ENCODE data around the gene HELZ. TPM values are rescaled to one million over a fixed set of nuclear protein-coding genes. Genes with fewer than 3 reads are reported as not detected.

Gene HELZ
- total and polyA plus RNA-seq, 4 donors = 2.8 to 75.7 (median 25.5) TPM

DNA sequence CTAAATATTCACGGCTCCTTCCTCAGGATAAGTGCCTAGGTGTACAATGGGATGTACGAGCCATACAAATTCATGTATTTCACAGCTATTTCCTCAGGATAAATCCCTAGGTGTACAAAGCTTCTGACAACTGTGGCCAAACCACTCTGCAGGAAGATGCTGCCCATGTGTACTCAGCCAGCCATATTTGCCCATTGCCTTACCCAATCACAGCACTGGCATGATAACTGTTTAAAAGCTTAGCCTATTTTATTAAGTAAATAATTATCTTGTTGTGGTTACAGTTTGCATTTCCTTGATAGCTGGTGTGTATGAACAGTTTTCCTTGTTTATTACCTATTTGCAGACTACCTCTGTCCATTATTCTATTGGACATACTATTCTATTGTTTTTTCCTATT, 165.5 kb downstream of the HELZ start:
- no peak overlapping the region for H3K27ac ChIP-seq (ENCODE audit: low read depth in 1 of 2, low read length in 2 of 2)
- H3K27me3 ChIP-seq (ENCODE audit: control insufficient read depth in 1 of 2, insufficient read depth in 2 of 2, low read length in 1 of 2) = no peaks in the 10 kb centered on the region
- no peaks in the 10 kb centered on the region for H3K9me3 ChIP-seq (ENCODE audit: control insufficient read depth, low read length)
- no peak overlapping the region for H3K4me3 ChIP-seq (ENCODE audit: low read length in 2 of 2)
- 93% methylated on average over 2 of the region's 2 CpGs for WGBS, 2 donors
- no peak for ATAC-seq (ENCODE audit: low FRiP score)
- no peak for DNase-seq
- H3K4me1 ChIP-seq (ENCODE audit: control insufficient read depth in 1 of 2, insufficient read depth in 2 of 2, low read length in 2 of 2) = no peaks in the 10 kb centered on the region
- no peaks in the 10 kb centered on the region for H3K36me3 ChIP-seq (ENCODE audit: control insufficient read depth in 1 of 2, insufficient read depth in 2 of 2, low read length in 1 of 2)
- intact Hi-C loops (cut with DNase I) = no loop called here

DNA sequence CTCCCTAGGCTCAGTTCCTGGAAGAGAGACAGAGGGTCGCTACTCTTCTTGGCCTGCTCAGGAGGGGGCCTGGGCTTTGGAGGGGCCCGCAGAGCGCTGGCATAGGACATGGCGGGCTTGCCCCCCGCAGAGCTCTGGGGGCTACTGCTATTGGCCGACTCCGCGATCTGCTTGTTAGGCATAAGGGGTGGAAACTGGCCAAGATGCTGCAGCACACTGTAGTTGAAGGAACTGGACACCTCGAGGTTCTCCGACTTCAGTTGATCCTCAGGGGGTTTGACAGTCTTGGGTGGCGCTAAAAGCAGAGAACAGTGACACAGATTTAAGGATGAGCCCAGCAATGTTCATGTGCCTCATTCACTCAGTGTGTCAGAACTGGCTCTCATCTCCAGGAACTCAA, 166.7 kb downstream of the HELZ start:
- no peak overlapping the region for H3K27ac ChIP-seq (ENCODE audit: low read depth in 1 of 2, low read length in 2 of 2)

DNA sequence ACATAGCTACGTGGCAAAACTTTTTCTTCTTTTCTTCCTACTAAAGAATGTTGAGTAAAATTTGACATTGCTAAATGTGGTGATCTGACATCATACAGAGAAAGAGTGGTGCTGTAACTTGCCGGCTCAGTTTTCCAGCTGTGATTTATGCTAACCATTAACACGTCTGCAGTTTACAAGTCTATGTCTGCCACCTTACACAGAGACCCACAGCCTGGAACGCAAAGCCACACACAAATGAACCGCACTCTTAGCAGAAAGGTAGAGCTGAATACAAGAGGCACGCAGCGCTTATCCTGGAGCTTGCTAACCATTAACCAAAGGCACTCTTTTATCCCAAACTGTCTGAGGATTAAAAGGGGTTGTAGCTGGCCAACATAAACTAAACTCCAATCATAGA, 168.7 kb downstream of the HELZ start:
- H3K4me3 ChIP-seq (ENCODE audit: low read length in 2 of 2) = no peak overlapping the region
- no peaks in the 10 kb centered on the region for H3K9me3 ChIP-seq (ENCODE audit: control insufficient read depth, low read length)
- DNase-seq = peak in 1 of 2 donors; percentile 46
- intact Hi-C loops (cut with DNase I) = no loop called here
- H3K27ac ChIP-seq (ENCODE audit: low read depth in 1 of 2, low read length in 2 of 2) = no peak overlapping the region
- no peaks in the 10 kb centered on the region for H3K4me1 ChIP-seq (ENCODE audit: control insufficient read depth in 1 of 2, insufficient read depth in 2 of 2, low read length in 2 of 2)
- peaks cover 0 to 3% of the 10 kb centered on the region in 2 donors for H3K36me3 ChIP-seq (ENCODE audit: control insufficient read depth in 1 of 2, insufficient read depth in 2 of 2, low read length in 1 of 2)
- H3K27me3 ChIP-seq (ENCODE audit: control insufficient read depth in 1 of 2, insufficient read depth in 2 of 2, low read length in 1 of 2) = no peaks in the 10 kb centered on the region
- ATAC-seq (ENCODE audit: low FRiP score) = no peak
- WGBS, 2 donors = 56 to 70% methylated on average over 7 of the region's 7 CpGs

More for the DNA sequence above, 166.7 kb downstream of the HELZ start:
- Histone ChIP-seq H3K4me3 (ENCODE audit: low read length in 2 of 2) (no peak overlapping the region), H3K9me3 (ENCODE audit: control insufficient read depth, low read length) (no peaks in the 10 kb centered on the region), H3K4me1 (ENCODE audit: control insufficient read depth in 1 of 2, insufficient read depth in 2 of 2, low read length in 2 of 2) (no peaks in the 10 kb centered on the region), H3K27me3 (ENCODE audit: control insufficient read depth in 1 of 2, insufficient read depth in 2 of 2, low read length in 1 of 2) (no peaks in the 10 kb centered on the region), H3K36me3 (ENCODE audit: control insufficient read depth in 1 of 2, insufficient read depth in 2 of 2, low read length in 1 of 2) (no peaks in the 10 kb centered on the region)
- intact Hi-C loops (cut with DNase I) = no loop called here
- DNase-seq (no peak), ATAC-seq (ENCODE audit: low FRiP score) (no peak)
- 94 to 96% methylated on average over 11 of the region's 11 CpGs for WGBS, 2 donors

DNA sequence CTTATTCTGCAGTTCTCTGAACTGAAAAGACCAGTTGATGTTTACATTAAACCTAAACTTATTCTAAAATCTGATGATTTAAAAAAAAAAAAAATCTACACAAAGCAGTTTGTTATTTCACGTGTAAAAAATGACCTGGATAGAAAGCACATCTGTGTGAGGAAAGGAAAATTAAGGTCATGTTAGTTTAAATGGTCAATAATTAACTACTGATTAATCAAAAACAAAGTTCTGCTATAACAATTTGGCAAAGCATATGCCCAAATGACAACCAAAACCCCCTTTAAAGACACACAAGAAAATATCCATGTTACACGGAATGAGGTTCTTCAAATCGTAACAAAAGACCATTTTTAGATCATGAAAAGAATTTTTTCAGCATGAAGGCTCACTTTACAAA, 170.2 kb downstream of the HELZ start:
- WGBS, 2 donors = 88 to 91% methylated on average over 3 of the region's 3 CpGs
- H3K27me3 ChIP-seq (ENCODE audit: control insufficient read depth in 1 of 2, insufficient read depth in 2 of 2, low read length in 1 of 2) = no peaks in the 10 kb centered on the region
- DNase-seq (no peak), ATAC-seq (ENCODE audit: low FRiP score) (no peak)
- H3K36me3 ChIP-seq (ENCODE audit: control insufficient read depth in 1 of 2, insufficient read depth in 2 of 2, low read length in 1 of 2) = peaks cover 0 to 3% of the 10 kb centered on the region in 2 donors
- H3K4me1 ChIP-seq (ENCODE audit: control insufficient read depth in 1 of 2, insufficient read depth in 2 of 2, low read length in 2 of 2) = no peaks in the 10 kb centered on the region
- intact Hi-C loops (cut with DNase I) = no loop called here
- H3K27ac ChIP-seq (ENCODE audit: low read depth in 1 of 2, low read length in 2 of 2) = no peak overlapping the region
- H3K9me3 ChIP-seq (ENCODE audit: control insufficient read depth, low read length) = no peaks in the 10 kb centered on the region
- H3K4me3 ChIP-seq (ENCODE audit: low read length in 2 of 2) = no peak overlapping the region

DNA sequence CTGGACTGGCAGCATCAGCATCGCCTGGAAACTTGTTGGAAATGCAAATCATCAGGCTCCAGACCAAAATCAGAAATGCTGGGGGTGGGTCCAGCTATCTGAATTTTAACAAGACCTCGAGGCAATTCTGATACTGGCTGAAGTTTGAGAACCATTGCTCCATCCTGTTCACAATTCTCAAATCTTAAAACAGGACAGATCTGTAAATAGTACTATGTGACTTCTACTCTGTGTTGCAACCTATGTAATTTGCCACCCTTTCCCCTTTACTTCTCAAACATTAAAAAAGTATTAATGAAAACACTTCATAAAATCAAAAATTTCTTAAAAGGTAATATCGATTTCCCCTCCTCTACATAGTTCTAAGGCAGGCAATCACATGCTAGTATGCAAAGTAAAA, 172.1 kb downstream of the HELZ start:
- DNase-seq (no peak), ATAC-seq (ENCODE audit: low FRiP score) (no peak)
- Histone ChIP-seq H3K36me3 (ENCODE audit: control insufficient read depth in 1 of 2, insufficient read depth in 2 of 2, low read length in 1 of 2) (peaks cover 0 to 3% of the 10 kb centered on the region in 2 donors), H3K27me3 (ENCODE audit: control insufficient read depth in 1 of 2, insufficient read depth in 2 of 2, low read length in 1 of 2) (no peaks in the 10 kb centered on the region), H3K27ac (ENCODE audit: low read depth in 1 of 2, low read length in 2 of 2) (no peak overlapping the region), H3K4me1 (ENCODE audit: control insufficient read depth in 1 of 2, insufficient read depth in 2 of 2, low read length in 2 of 2) (no peaks in the 10 kb centered on the region), H3K9me3 (ENCODE audit: control insufficient read depth, low read length) (no peaks in the 10 kb centered on the region), H3K4me3 (ENCODE audit: low read length in 2 of 2) (no peak overlapping the region)
- intact Hi-C loops (cut with DNase I) = no loop called here
- WGBS, 2 donors = 76% methylated on average over 3 of the region's 3 CpGs

DNA sequence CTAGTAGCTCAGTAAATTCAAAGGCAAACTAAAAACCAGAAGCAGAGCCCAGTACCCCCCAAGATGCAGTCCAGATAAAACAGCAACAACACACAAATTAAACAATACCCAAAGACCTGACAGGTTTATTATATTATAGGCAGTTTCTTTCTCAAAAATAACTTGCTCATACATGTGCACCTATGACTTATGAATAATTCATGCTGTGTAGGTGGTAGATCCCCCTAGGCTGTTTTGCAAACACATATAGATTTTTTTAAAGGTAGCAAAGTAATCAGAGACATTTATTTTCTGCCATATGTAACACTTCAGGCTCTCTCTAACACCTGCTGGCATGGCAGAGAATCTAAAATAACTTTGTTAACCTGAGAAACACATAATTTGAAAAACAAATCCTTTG, 173.4 kb downstream of the HELZ start:
- no peak overlapping the region for H3K4me3 ChIP-seq (ENCODE audit: low read length in 2 of 2)
- no peaks in the 10 kb centered on the region for H3K27me3 ChIP-seq (ENCODE audit: control insufficient read depth in 1 of 2, insufficient read depth in 2 of 2, low read length in 1 of 2)
- no peaks in the 10 kb centered on the region for H3K9me3 ChIP-seq (ENCODE audit: control insufficient read depth, low read length)
- H3K36me3 ChIP-seq (ENCODE audit: control insufficient read depth in 1 of 2, insufficient read depth in 2 of 2, low read length in 1 of 2) = peaks cover 0 to 3% of the 10 kb centered on the region in 2 donors
- DNase-seq (no peak), ATAC-seq (ENCODE audit: low FRiP score) (no peak)
- H3K27ac ChIP-seq (ENCODE audit: low read depth in 1 of 2, low read length in 2 of 2) = no peak overlapping the region
- intact Hi-C loops (cut with DNase I) = no loop called here
- no peaks in the 10 kb centered on the region for H3K4me1 ChIP-seq (ENCODE audit: control insufficient read depth in 1 of 2, insufficient read depth in 2 of 2, low read length in 2 of 2)

DNA sequence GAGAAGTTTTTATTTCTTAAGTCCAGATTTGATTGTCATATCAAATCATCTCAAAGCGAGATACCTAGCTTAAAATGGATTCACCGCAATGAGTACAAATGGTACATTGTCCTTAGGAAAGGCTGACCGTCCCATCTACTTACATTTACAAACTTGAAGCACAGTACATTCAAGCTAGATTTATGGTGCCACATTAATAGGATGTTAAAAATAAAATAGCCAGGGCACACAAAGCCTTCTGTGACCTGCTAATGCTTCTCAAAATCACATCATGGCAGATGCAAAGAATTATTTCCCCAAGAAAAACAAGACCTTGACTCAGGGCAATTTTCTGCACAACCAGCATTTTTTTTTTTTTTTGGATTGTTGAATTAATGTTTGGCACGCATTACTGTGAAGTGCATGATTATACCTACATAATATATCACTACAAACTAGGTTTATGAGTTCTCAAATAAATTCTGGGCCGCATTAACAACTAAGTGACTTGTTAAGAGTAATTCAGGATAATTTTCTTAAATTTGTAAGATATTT, 175.3 kb downstream of the HELZ start:
- no peaks in the 10 kb centered on the region for H3K4me1 ChIP-seq (ENCODE audit: control insufficient read depth in 1 of 2, insufficient read depth in 2 of 2, low read length in 2 of 2)
- H3K27ac ChIP-seq (ENCODE audit: low read depth in 1 of 2, low read length in 2 of 2) = no peak overlapping the region
- H3K27me3 ChIP-seq (ENCODE audit: control insufficient read depth in 1 of 2, insufficient read depth in 2 of 2, low read length in 1 of 2) = no peaks in the 10 kb centered on the region
- WGBS, 2 donors = 83 to 85% methylated on average over 5 of the region's 5 CpGs
- ATAC-seq (ENCODE audit: low FRiP score) (no peak), DNase-seq (no peak)
- intact Hi-C loops (cut with DNase I) = no loop called here
- H3K9me3 ChIP-seq (ENCODE audit: control insufficient read depth, low read length) = no peaks in the 10 kb centered on the region
- H3K4me3 ChIP-seq (ENCODE audit: low read length in 2 of 2) = no peak overlapping the region
- H3K36me3 ChIP-seq (ENCODE audit: control insufficient read depth in 1 of 2, insufficient read depth in 2 of 2, low read length in 1 of 2) = peaks cover 0 to 3% of the 10 kb centered on the region in 2 donors

DNA sequence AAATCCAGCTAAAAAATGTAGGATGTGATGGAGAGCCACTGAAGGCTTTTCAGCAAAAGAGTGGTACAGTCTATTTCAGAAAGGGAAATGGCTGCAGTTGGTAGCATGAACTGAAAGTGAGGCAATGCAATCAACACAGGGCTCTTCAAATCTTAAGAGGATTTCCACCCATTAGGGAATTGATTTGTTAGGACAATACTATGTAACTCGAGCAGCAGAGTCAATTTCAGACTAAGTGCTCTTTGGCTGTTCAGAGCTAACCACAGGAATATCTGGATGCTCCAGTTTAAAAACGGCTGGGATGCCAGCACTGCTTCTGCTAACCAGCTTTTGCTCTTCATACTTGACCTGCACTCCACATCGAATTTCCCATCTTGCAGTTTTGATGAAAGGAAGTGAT, 176.0 kb downstream of the HELZ start:
- intact Hi-C loops (cut with DNase I) = no loop called here
- no peak overlapping the region for H3K4me3 ChIP-seq (ENCODE audit: low read length in 2 of 2)
- DNase-seq (no peak), ATAC-seq (ENCODE audit: low FRiP score) (no peak)
- peaks cover 0 to 3% of the 10 kb centered on the region in 2 donors for H3K36me3 ChIP-seq (ENCODE audit: control insufficient read depth in 1 of 2, insufficient read depth in 2 of 2, low read length in 1 of 2)
- no peaks in the 10 kb centered on the region for H3K4me1 ChIP-seq (ENCODE audit: control insufficient read depth in 1 of 2, insufficient read depth in 2 of 2, low read length in 2 of 2)
- H3K27me3 ChIP-seq (ENCODE audit: control insufficient read depth in 1 of 2, insufficient read depth in 2 of 2, low read length in 1 of 2) = no peaks in the 10 kb centered on the region
- 72 to 73% methylated on average over 3 of the region's 3 CpGs for WGBS, 2 donors
- no peaks in the 10 kb centered on the region for H3K9me3 ChIP-seq (ENCODE audit: control insufficient read depth, low read length)
- no peak overlapping the region for H3K27ac ChIP-seq (ENCODE audit: low read depth in 1 of 2, low read length in 2 of 2)

DNA sequence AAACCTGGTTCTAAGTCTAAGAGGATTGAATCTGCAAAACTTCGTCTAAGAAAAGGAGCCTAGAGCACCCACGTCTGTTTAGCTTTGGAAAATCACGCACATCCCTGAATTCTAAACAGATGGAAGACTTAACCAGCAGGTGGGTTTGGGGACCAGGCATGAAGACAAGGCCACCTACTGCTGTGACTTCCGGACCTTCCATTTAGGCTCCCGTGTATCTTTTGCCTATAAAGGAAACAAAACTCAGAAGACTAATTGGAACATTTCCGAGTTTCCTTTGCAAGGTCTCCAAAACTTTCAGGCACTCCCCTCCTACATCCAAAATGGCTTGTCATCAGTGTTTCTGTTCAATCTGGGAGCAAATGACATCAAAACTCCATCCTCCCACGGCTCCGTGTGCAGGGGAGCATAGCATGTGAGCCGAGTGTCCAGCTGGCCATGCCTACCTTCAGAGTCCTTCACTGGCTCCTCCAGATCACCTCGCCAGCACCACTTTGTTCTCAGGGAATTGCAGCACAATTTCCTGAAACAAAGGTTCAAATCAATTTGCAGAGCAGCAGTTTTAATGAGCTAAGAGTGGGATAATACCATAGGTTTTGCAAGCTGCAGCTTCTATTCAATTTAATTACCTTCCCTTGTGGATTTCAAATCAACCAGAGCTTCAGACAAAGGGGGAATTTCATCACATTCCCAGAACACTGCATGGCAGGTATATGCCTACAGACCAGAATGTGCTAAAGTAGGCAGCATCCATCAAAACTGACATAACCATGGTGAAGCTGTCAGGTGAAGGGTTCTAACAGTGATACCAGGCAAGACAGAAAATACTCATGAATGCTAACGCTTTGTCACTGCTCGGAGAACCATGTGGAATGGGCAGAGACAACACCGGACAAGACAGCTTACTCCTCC, 177.2 kb downstream of the HELZ start:
- Histone ChIP-seq H3K27me3 (ENCODE audit: control insufficient read depth in 1 of 2, insufficient read depth in 2 of 2, low read length in 1 of 2) (no peaks in the 10 kb centered on the region), H3K27ac (ENCODE audit: low read depth in 1 of 2, low read length in 2 of 2) (no peak overlapping the region), H3K36me3 (ENCODE audit: control insufficient read depth in 1 of 2, insufficient read depth in 2 of 2, low read length in 1 of 2) (peaks cover 0 to 3% of the 10 kb centered on the region in 2 donors), H3K9me3 (ENCODE audit: control insufficient read depth, low read length) (no peaks in the 10 kb centered on the region), H3K4me1 (ENCODE audit: control insufficient read depth in 1 of 2, insufficient read depth in 2 of 2, low read length in 2 of 2) (no peaks in the 10 kb centered on the region), H3K4me3 (ENCODE audit: low read length in 2 of 2) (no peak overlapping the region)
- ATAC-seq (ENCODE audit: low FRiP score) (no peak), DNase-seq (no peak)
- WGBS, 2 donors = 81 to 87% methylated on average over 13 of the region's 13 CpGs
- intact Hi-C loops (cut with DNase I) = no loop called here

Measured in aorta (tissue), 5 donors.